Glomerular visceral epithelial cell (primary cell): ENCODE results near the gene TSC2.
"Not testable (repeated sequence)": the region's sequence is repeated elsewhere in the genome, so short reads cannot be mapped to it uniquely, and the experiment has no call there.

Experiments used
- DNase-seq: peaks from one replicate; pipeline ENCODE4 v3.0.0-alpha.2; 2016; ENCODE audit errors: extremely low spot score

Gene TSC2

GRCh38 chr16:2105291-2105690, 57.5 kb downstream of the TSC2 start:
- DNase-seq = not testable (repeated sequence)

DNA sequence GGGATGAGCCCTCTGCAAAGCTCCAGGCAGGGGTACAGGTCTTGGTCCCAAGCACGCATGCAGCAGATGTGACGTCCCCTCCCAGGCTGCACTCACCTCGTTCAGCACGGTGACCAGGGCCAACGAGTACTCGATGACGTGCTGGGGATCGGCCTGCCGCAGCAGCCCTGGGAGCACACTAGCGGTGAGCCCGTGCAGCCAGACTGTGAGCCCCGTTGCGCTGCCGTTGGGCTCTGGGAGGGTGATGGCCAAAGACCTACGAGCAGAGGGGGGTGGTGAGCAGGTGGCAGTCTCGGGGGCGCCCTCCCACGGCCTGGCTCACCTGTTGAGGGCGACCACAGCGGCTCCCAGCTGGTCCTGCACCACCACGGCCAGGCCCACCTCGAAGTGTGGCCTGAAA, 58.0 kb downstream of the TSC2 start:
- not testable (repeated sequence) for DNase-seq

DNA sequence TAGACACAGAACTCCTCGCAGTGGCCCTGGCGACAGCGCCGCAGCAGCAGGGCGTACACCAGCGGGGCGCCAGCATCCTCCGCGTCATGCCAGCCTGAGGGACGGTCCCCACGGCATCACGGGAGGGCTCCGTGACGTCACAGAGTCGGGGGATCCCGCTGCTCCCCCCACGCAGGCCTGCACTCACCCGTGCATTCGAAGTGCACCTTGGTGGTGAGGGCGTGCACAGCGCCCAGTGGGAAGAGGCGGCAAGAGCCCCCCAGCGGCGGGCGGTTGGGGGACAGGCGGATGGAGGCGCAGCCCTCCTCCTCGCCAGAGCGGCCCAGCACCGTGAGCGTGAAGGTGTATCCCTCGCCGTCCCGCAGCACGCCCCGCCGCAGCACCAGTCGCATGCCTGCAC, 58.4 kb downstream of the TSC2 start:
- not testable (repeated sequence) for DNase-seq

DNA sequence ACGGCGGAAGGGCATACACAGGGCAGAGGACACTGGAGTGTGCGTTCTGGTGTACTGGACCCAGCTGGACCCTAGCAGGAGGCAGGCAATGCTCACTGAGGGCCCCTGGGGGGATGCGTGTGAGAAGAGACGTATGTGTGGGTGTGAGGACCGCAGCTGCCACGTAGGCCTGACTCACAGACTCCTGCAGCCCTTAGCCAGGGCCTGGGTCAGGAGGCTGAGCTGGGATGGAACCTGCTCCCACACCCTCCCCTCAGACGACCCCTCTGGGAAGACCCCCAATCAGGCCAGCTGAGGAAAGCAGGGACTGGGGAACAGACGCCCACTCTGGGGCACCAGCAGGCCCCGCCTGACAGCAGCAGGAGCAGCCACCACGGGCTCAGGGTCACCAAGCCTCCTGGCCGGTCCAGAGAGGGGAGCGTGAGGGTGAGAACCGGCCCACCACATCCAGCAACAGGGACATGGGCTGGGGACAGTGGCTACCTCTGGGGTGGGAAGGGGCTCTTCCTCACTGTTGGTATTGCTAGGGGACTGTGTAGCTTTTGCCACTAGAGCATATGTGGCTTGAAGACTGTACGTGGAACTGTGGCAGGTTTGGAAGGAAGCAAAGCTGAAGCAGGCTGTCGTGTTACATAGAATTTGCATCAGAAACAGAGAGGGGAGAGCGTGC, 59.5 kb downstream of the TSC2 start:
- DNase-seq = not testable (repeated sequence)

- DNase-seq = not testable (repeated sequence)
Measured at GRCh38 chr16:2107791-2108125, 60.0 kb downstream of the TSC2 start.

DNA sequence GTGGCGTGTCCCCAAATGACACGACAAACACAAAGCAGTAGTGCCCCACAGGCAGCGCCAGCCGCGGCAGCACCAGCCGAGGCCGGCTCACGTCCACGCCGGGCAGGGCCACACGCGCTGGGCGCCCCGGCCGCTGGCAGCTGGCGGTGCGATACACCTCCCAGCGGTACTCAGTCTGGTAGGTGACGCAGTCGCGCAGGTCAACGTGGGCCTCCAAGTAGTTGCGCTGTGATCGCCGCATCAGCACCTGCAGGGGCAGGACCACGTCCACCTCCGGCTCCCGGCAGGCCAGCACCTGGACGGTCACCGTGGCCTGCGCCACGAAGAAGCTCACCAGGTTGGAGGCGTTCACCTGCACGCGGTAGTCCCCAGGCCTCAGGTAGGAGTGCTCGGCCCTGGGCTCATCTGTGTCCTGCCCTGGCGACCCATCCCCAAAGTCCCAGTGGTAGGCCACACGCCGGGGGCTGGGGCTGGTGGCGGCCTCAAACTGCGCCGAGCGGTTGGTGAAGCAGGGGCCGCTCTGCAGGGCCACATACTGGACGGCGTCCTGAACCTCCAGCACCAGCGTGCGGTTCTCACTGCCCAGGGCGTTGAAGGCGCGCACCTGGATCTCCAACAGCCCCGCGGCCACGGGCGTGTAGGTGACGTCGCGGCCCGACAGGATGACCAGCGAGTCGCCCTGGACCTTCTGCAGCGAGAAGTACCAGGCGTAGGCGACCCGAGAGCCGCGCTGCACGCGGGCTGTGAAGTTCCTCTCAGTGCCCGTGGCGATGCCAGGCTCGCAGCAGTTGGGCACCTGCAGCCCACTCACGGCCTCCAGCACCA, 60.9 kb downstream of the TSC2 start:
- DNase-seq = not testable (repeated sequence)

DNA sequence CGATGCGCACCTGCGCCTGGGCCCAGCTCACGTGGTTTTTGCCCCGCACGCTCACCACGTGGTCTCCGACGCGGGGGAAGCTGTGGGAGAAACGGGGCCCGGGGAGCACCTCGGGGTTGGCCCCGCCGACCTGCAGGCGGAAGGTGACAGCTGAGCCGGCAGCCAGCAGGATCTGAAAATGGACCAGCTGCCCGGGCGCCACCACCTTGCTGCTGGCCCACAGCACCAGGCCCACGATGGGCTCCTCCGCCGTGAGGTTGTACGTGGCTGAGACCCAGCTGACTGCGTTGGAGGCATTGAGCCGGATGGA, 61.4 kb downstream of the TSC2 start:
- not testable (repeated sequence) for DNase-seq

DNA sequence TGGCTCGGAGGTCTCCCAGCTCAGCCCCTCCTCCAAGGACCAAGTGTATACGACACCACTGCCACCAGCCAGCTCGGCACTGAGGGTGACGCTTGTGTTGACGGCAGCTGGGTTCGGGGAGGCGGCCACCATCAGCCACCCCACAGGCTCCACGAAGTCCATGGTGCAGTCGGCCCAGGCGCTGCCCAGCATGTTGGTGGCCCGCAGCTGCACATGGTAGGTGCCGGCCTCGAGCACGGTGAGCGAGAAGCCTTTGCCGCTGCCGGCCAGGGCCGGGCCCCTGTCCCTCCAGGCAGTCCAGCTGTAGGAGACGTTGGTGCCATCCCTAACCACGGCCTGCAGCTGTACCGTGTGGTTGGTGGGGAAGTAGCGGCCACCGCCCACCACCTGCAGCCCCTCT, 62.1 kb downstream of the TSC2 start:
- DNase-seq = not testable (repeated sequence)

DNA sequence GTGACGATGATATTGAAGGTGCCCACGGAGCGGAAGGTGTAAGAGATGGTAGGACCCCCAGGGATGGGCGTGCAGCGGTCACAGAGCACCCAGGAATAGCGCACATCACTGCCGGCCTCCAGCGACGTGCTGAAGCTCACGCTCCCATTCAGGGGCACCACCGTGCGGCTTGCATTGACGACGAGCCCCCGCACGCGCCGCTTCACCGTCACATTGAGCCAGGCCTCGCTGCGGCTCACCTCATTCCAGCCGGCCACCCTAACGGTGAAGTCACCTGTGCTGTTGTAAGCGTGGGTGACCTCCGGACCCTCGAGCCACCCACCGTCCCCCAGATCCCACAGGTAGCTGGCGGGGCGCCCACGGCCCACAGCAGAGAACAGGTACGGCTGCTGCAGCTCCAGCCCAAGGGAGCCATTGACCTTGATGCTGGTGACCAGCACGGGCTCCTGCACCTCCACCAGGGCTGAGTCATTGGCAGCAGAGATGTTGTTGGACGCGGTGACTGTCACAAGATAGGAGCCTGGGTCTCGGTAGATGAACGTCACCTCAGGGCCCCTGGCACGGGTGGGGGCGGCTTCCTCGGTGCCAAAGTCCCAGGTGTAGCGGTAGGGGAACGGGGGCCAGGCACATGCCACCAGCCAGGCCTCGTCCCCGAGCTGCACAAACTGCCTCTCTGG, 62.7 kb downstream of the TSC2 start:
- DNase-seq = not testable (repeated sequence)

GRCh38 chr16:2111009-2111353, 63.2 kb downstream of the TSC2 start:
- DNase-seq = not testable (repeated sequence)

GRCh38 chr16:2111412-2112335, 63.9 kb downstream of the TSC2 start:
- DNase-seq = not testable (repeated sequence)

DNA sequence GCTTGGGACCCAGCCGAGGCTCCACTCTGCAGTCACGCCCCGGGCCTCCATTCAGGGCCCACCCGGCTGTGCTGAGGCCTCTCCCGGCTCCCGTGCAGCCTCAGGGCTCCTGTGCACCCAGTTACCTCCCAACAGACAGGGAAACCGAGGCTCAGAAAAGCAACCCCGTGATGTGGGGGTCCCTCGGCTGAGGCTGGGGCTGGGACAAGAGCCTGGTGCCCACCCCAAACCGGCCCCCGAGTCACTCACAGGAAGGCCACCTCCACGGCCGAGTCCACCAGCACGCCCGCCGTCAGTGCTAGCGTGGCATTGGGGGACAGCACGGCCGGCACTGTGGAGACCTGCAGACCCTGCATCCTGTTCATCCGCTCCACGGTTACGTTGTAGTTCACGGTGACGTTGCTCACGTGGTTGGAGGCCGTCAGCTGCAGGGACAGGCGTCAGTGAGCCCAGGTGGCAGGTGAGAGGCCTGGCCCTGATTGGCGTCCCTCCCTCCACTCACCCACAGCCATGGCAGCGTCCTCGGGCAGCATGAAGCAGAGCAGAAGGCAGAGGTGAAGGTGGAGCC, 64.8 kb downstream of the TSC2 start:
- DNase-seq = not testable (repeated sequence)

- DNase-seq = not testable (repeated sequence)
Measured at GRCh38 chr16:2114225-2114624, 66.4 kb downstream of the TSC2 start.

DNA sequence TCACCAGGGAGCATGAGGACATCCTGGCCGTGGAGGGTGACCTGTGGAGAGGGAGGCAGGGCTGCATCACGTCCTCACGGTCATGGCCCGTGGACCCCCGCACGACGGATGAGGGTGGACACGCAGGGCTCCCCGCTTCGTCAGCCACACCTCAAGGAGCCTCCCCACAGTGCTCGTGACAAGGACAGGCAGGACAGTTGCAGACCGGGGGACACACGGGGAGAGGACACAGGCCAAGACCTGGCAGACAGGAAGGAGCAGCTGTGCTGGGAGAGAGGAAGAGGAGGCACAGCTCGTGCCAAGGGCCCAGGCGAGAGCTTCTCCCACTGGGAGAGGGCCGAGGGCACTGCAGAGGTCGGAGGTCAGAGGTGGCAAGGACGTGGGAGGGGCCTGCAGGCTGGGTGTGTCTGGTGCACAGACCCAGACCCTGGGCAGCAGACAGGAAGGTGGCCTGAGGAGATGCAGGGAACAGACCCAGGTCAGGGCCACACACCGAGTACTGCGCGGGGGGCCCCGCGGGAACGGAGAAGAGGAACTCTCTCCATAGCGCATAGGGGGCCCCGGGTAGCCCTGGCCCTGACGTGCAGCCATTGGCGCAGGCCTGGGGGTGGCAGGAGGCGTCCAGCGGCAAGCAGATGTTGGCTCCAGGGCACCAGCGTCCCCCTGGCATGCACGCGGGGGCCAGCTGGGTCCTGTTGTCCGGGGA, 67.3 kb downstream of the TSC2 start:
- DNase-seq = not testable (repeated sequence)

DNA sequence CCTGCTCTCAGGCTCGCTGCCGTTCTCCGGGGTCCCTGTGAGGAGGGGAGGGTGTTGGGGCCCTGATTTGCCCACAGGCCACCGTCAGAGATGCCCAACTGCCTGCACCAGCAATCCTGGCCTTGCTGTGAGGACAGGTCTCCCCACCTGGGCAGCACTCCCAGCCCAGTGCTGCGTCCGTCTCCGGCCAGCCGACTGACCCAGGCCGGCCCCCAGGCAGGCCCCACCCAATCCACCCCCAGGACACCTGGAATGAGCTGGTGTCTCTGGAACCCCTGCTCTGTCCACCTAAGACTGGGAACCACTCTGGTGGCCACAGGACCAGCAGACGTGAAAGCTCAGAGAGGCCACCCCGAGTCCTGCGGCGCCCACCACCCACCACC, 67.8 kb downstream of the TSC2 start:
- no peak for DNase-seq

- not testable (repeated sequence) for DNase-seq
Measured at GRCh38 chr16:2116428-2116827, 68.6 kb downstream of the TSC2 start.

GRCh38 chr16:2117341-2117740, 69.6 kb downstream of the TSC2 start:
- DNase-seq = not testable (repeated sequence)

- not testable (repeated sequence) for DNase-seq
Measured at GRCh38 chr16:2117960-2118722, 70.4 kb downstream of the TSC2 start.

DNA sequence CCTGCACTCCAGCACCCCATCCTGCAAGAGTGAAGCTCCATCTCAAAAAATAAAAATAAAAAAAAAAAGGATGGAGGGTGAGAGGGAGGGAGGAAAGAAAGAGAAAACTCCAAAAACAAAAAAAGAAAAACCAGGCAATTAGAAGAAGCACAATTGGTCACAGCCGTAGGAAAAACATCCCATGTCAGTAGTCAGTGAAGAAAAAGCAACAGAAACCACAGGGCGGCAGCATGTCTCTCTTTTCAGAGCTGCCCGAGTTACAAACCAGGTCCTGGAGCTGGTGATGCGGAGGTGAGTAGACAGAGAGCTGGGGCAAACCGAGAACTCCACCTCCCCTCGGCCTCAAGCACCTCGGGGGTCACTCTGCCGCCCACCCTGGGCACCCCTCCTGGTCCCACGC, 73.5 kb downstream of the TSC2 start:
- DNase-seq = not testable (repeated sequence)

- DNase-seq = no peak
Measured at GRCh38 chr16:2121853-2122252, 74.1 kb downstream of the TSC2 start.
